Activated CD4-positive, alpha-beta T cell treated with anti-CD3 and anti-CD28 coated beads for 24 hours (primary cell): ENCODE data around the gene PRR29.

Experiments
- DNase-seq, 2 donors: peaks; one replicate each; pipeline ENCODE4 v3.0.0-alpha.2; 2020; ENCODE audit warnings: low read depth in 2 of 2

The PRR29 gene

DNA sequence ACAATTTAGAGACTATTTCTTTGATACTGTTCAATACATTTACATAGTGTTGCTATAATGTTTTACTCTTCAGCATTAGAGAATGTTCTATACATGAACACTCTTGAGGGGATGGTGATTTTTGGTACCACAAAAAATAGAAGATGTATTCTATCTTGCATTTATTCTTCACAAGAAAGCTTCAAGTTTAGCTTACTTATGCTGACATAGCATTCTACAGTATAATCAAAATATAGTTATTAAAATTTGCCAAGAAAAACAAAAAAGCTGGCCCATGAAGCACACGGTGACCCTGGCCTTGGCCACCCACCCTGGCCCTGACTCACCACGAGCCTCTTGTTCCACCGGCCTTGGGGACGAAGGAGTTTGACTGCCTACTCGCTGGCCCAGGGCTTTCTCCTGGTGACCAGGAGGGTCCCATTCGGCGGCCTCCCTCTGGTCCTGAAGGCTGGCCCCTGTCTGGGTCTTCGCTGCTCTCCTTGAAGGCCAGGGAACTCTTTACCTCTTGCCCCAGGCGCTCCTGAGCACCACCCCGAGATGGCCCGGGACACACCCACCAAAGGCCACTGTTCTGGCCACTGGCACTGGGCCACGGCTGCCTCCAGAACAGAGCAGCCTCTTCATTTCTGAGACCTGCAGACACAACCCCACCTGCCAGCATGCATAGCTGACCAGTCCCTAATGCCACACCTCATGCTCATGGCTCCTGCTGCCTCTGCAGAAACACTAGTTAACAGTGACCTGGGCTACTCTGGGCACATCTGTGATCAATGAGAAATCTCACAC is 44.7 kb downstream of the PRR29 start:
- DNase-seq, result no peak

DNA sequence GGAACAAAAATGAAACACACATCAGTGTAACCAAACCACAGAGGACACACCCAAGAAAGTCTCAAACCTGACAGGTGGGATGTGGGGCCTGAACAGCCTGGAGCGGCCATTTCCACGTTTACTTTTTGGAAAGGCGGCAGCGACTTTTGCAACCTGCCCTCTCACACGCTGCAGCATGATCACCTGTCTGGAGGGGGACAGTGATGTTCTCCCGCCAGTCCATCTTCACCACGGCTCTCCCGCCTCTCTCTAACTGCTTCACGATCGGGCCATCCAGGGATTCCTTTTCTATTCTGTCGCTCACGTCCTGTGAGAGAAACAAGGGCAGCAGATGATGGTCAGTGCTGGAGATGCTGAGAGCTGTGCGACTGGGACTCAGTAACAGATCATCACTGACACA is 47.0 kb downstream of the PRR29 start:
- no peak for DNase-seq

DNA sequence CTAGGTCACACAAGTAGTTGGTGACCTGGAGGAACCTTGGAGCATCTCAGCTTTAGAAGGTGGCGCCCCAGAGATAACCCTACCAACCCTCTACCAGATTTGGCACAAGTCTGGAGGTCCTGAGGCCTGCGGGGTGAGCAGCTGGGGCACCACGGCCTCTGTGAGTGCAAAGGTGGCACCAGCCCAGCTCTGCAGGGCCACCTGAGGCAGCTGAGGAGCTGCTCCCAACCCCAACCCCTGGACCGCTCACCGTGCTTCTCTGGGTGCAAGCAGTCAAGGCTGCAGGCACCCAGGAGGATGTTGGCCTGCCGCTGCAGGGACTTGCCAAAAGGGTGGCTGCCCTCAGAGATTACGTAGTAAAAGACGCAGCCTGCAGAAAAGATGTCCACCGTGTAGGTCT is 50.7 kb downstream of the PRR29 start:
- DNase-seq, result no peak

DNA sequence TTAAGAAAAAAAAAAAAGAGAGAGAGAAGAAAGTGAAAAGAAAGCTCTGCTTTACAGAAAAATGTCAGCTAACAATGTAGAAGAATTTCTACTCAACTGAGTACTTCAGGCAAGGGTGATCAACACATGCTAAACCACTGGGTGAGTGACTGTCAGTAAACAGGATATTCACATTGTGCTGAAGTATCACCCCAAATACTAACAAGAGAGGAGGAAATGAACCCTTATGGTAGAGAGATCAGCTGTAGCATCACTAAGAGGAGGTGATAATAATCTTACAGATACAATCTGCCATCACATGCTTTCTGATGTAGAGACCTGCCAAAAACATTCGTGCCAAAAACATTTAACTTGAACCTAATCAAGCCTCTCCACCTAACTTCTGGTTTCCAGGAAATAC is 53.0 kb downstream of the PRR29 start:
- DNase-seq, result no peak

DNA sequence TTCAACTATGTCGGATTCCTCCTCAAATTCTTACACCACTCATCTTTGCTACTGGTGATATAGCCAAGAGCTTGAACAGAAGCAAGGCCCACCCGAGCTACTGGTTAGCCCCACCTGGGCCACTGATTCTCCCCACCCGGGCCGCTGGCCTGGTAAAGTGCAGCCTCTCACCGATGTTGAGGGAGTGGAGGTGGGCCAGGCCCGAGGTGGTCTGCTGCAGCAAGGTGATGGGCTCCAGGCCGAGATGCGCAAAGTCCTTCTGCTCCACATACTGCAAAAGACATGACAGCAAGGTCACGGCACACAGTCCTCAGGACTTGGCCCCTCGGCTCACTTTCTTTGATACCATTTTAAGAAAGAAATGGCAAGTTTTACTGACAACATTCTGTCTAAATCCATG is 55.0 kb downstream of the PRR29 start:
- DNase-seq, result no peak
